SK-N-SH (cell line): Measurements from ENCODE around the gene MAGI2. TPM values are rescaled to one million over a fixed set of nuclear protein-coding genes. Genes with fewer than 3 reads are reported as not detected.
A peak's percentile ranks its signal among the peaks of the same experiment; 100 is the strongest.

ENCODE experiments used
- CTCF ChIA-PET: fragments of 300-600, 350-600 bp; formaldehyde crosslinking; extraction: SDS; loops from one replicate; lab custom pipeline; 2021; lab: Yijun Ruan, JAX
- POLR2A ChIA-PET: fragments of 350-600 bp; sonication (Branson Sonifier 250); formaldehyde crosslinking; extraction: SDS; loops from one replicate; lab custom pipeline; 2020; ENCODE audit warnings: antibody characterized with exemption, inconsistent platforms; lab: Yijun Ruan, JAX
- DNase-seq: peaks from one replicate; pipeline ENCODE4 v3.0.0; 2012
- H2AFZ ChIP-seq: fragments of 200-600 bp; sonication (generic); 2 replicates; pipeline ENCODE4 v1.8.1; 2016; ENCODE audit warnings: antibody characterized with exemption, mild to moderate bottlenecking, low read depth
- H3F3A ChIP-seq: fragments of 200-600 bp; sonication (generic); replicated peaks from 2 replicates; pipeline ENCODE3; 2016; ENCODE audit warnings: antibody characterized with exemption, mild to moderate bottlenecking; ENCODE audit not compliant: insufficient read depth
- H3K27ac ChIP-seq, 2 experiments: fragments of 200-500 bp in 1 of 2; fragments of 200-600 bp in 1 of 2; sonication (Bioruptor generic) in 1 of 2; sonication (generic), shearing (Covaris generic) in 1 of 2; 2 replicates each; pipeline versions ENCODE4 v1.5.1 to v1.6.1; 2014 to 2016; ENCODE audit warnings: low read depth in 2 of 2, inconsistent platforms in 1 of 2, low read length in 1 of 2, mild to moderate bottlenecking in 1 of 2, mixed read lengths in 1 of 2
- H3K27me3 ChIP-seq: fragments of 200-600 bp; sonication (generic), shearing (Covaris generic); 2 replicates; pipeline ENCODE4 v1.6.1; 2016; ENCODE audit warnings: mixed run types; ENCODE audit not compliant: insufficient read depth
- H3K36me3 ChIP-seq, 2 experiments: fragments of 200-500 bp in 1 of 2; fragments of 200-600 bp in 1 of 2; sonication (Bioruptor generic) in 1 of 2; sonication (generic) in 1 of 2; replicated peaks in 1 of 2; 2 replicates each; pipeline versions ENCODE3 to v1.5.1; 2014 to 2016; ENCODE audit warnings: low read length in 1 of 2, mild to moderate bottlenecking in 1 of 2; ENCODE audit not compliant: insufficient read depth in 2 of 2, control insufficient read depth in 1 of 2
- H3K4me1 ChIP-seq, 2 experiments: fragments of 200-500 bp in 1 of 2; fragments of 200-600 bp in 1 of 2; sonication (Bioruptor generic) in 1 of 2; sonication (generic), shearing (Covaris generic) in 1 of 2; 2 replicates each; pipeline versions ENCODE4 v1.5.1 to v1.6.1; 2014 to 2016; ENCODE audit warnings: low read depth in 1 of 2, low read length in 1 of 2, mixed run types in 1 of 2; ENCODE audit not compliant: insufficient read depth in 2 of 2, control insufficient read depth in 1 of 2
- H3K4me2 ChIP-seq: fragments of 200-600 bp; sonication (generic), shearing (Covaris generic); 2 replicates; pipeline ENCODE4 v1.6.1; 2017; ENCODE audit warnings: mixed run types
- H3K4me3 ChIP-seq, 2 experiments: fragments of 200-500 bp in 1 of 2; fragments of 200-600 bp in 1 of 2; sonication (Bioruptor generic) in 1 of 2; sonication (generic), shearing (Covaris generic) in 1 of 2; 2 replicates each; pipeline versions ENCODE4 v1.5.1 to v1.8.1; 2014 to 2016; ENCODE audit warnings: low read depth in 2 of 2, inconsistent platforms in 1 of 2, low read length in 1 of 2, mild to moderate bottlenecking in 1 of 2, mixed read lengths in 1 of 2, moderate library complexity in 1 of 2
- H3K79me2 ChIP-seq: fragments of 200-600 bp; sonication (generic); 2 replicates; pipeline ENCODE4 v1.8.1; 2017; ENCODE audit warnings: mild to moderate bottlenecking; ENCODE audit not compliant: insufficient read depth
- H3K9ac ChIP-seq: fragments of 200-600 bp; sonication (generic); 2 replicates; pipeline ENCODE4 v1.6.1; 2017; ENCODE audit warnings: mixed run types
- H3K9me2 ChIP-seq: fragments of 200-600 bp; sonication (generic); 2 replicates; pipeline ENCODE4 v1.6.1; 2017; ENCODE audit warnings: mixed run types
- H3K9me3 ChIP-seq: fragments of 200-600 bp; sonication (generic); 2 replicates; pipeline ENCODE4 v1.6.1; 2017; ENCODE audit warnings: mixed run types, mild to moderate bottlenecking, moderate library complexity
- H4K20me1 ChIP-seq: fragments of 200-600 bp; sonication (generic); 2 replicates; pipeline ENCODE4 v1.6.1; 2017; ENCODE audit warnings: mild to moderate bottlenecking, mixed run types; ENCODE audit not compliant: insufficient read depth
- CHD2 ChIP-seq: fragments of 150-350 bp; IDR thresholded peaks from 2 replicates; pipeline ENCODE4 v1.6.1; 2018; ENCODE audit warnings: low read length; ENCODE audit not compliant: partially characterized antibody
- EP300 ChIP-seq, 2 experiments: IDR thresholded peaks; 2 replicates each; pipeline versions ENCODE4 v1.4.0 to v1.6.1; 2012; ENCODE audit warnings: borderline replicate concordance in 1 of 2, low read depth in 1 of 2, low read length in 1 of 2
- EZH2phosphoT487 ChIP-seq: fragments of 200-600 bp; sonication (generic); IDR thresholded peaks from 2 replicates; pipeline ENCODE4 v1.6.1; 2017; ENCODE audit warnings: low read depth, mixed run types, mild to moderate bottlenecking, antibody characterized with exemption, moderate library complexity, borderline replicate concordance
- FOSL2 ChIP-seq: IDR thresholded peaks from 2 replicates; pipeline ENCODE4 v1.4.0; 2012; ENCODE audit warnings: low read depth, mild to moderate bottlenecking, moderate library complexity, borderline replicate concordance
- FOXJ3 ChIP-seq: sonication (generic); formaldehyde crosslinking; IDR thresholded peaks from 2 replicates; pipeline ENCODE4 v1.5.1; 2020; ENCODE audit warnings: mild to moderate bottlenecking, missing genetic modification reagents
- FOXM1 ChIP-seq: IDR thresholded peaks from 2 replicates; pipeline ENCODE4 v1.4.0; 2012; ENCODE audit warnings: low read depth, mild to moderate bottlenecking
- GABPA ChIP-seq: IDR thresholded peaks from 2 replicates; pipeline ENCODE4 v1.4.0; 2012; ENCODE audit warnings: low read depth, mild to moderate bottlenecking
- GATA2 ChIP-seq: sonication (generic); formaldehyde crosslinking; IDR thresholded peaks from 2 replicates; pipeline ENCODE4 v1.5.0; 2020; ENCODE audit warnings: mild to moderate bottlenecking, missing genetic modification reagents
- IRF3 ChIP-seq: fragments of 150-350 bp; IDR thresholded peaks from 2 replicates; pipeline ENCODE4 v1.6.1; 2016; ENCODE audit warnings: mild to moderate bottlenecking, low read depth, low read length
- POLR2AphosphoS5 ChIP-seq: IDR thresholded peaks from 2 replicates; pipeline ENCODE4 v1.6.1; 2012; ENCODE audit warnings: low read depth, low read length
- RCOR1 ChIP-seq: fragments of 150-350 bp; IDR thresholded peaks from 2 replicates; pipeline ENCODE4 v1.6.1; 2017; ENCODE audit warnings: antibody characterized with exemption, low read length
- TCF12 ChIP-seq: IDR thresholded peaks from 2 replicates; pipeline ENCODE4 v1.4.0; 2012
- YY1 ChIP-seq: IDR thresholded peaks from 2 replicates; pipeline ENCODE4 v1.4.0; 2012; ENCODE audit warnings: low read depth, mild to moderate bottlenecking
- WGBS: methylation state at CpG from one replicate; pipeline ENCODE4 v1.1.6; 2017; ENCODE audit warnings: low lambda C conversion rate; 5-methylcytosine and 5-hydroxymethylcytosine counted together
- polyA plus RNA-seq, 3 experiments: library from polyadenylated mRNA; depleted of rRNA; stranded (reverse); fragments of >200 nt; gene quantifications; 2 replicates each; pipeline ENCODE4 v1.2.3, GENCODE V29; 2012
- TF ChIP-seq, protein P1 (sequence below): IDR thresholded peaks from 2 replicates; pipeline ENCODE4 v1.4.0; 2012; ENCODE audit warnings: low read depth, borderline replicate concordance
- TF ChIP-seq, protein P2 (sequence below): fragments of 150-350 bp; IDR thresholded peaks from 2 replicates; pipeline ENCODE4 v1.6.1; 2017; ENCODE audit warnings: antibody characterized with exemption, low read length, low read depth, borderline replicate concordance

Gene MAGI2
- polyA plus RNA-seq, 1 of the 3 experiments (the other 2 are of a cell fraction), result 1.1 TPM

DNA sequence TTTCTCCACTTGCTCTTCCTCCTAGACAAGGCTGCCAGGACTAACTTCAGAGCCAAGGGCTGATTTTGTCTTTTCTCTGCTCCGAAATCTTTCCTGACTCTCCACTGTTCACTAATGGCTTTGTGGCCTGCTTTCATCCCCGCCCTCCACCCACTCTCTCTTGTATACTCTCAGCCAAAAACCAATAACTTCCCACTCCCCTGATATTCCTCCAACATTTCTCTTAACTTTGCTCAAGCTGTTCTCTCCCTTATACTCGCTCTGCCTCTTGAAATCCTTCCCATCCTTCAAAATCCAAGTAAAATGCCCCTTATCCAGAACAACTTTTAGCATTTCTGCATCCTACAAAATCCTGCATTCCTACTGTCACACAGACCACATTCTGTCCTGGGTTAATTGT, 1440.1 kb downstream of the MAGI2 start:
- H3K27ac ChIP-seq, result no peak overlapping the region
- no peaks in the 10 kb centered on the region for H3F3A ChIP-seq
- H2AFZ ChIP-seq, result no peak overlapping the region
- no peak overlapping the region for H3K9ac ChIP-seq
- CTCF ChIA-PET, result interaction anchor here (0.9 kb wide), 2 partner anchors 20 to 362 kb away, joined by 3 read pairs; no protein-coding TSS in a partner anchor
- no peaks in the 10 kb centered on the region for H3K9me2 ChIP-seq
- no peaks in the 10 kb centered on the region for H3K9me3 ChIP-seq
- TF ChIP-seq FOSL2 (no peak), GABPA (no peak), TCF12 (no peak), RCOR1 (no peak), EP300 (IDR thresholded peaks at IDR 0.05; ENCODE audit: borderline replicate concordance in 1 of 2, low read depth in 1 of 2, low read length in 1 of 2) (no peak), FOXM1 (no peak), FOXJ3 (no peak), EZH2phosphoT487 (no peak), CHD2 (no peak), POLR2AphosphoS5 (no peak), YY1 (no peak)
- TF ChIP-seq, protein P1, sequence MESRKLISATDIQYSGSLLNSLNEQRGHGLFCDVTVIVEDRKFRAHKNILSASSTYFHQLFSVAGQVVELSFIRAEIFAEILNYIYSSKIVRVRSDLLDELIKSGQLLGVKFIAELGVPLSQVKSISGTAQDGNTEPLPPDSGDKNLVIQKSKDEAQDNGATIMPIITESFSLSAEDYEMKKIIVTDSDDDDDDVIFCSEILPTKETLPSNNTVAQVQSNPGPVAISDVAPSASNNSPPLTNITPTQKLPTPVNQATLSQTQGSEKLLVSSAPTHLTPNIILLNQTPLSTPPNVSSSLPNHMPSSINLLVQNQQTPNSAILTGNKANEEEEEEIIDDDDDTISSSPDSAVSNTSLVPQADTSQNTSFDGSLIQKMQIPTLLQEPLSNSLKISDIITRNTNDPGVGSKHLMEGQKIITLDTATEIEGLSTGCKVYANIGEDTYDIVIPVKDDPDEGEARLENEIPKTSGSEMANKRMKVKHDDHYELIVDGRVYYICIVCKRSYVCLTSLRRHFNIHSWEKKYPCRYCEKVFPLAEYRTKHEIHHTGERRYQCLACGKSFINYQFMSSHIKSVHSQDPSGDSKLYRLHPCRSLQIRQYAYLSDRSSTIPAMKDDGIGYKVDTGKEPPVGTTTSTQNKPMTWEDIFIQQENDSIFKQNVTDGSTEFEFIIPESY, result no peak
- TF ChIP-seq, all 33 proteins: peak for 0
- Histone ChIP-seq H3K27me3 (no peaks in the 10 kb centered on the region), H4K20me1 (no peaks in the 10 kb centered on the region), H3K4me3 (no peak overlapping the region), H3K4me2 (no peak overlapping the region), H3K36me3 (no peaks in the 10 kb centered on the region), H3K79me2 (no peaks in the 10 kb centered on the region), H3K4me1 (peaks cover 8 to 52% of the 10 kb centered on the region in 2 experiments; a peak in 3 of 4 replicates)
- WGBS, result 65% methylated on average over 3 of the region's 3 CpGs
- DNase-seq, result no peak
- POLR2A ChIA-PET, result no interaction called here

DNA sequence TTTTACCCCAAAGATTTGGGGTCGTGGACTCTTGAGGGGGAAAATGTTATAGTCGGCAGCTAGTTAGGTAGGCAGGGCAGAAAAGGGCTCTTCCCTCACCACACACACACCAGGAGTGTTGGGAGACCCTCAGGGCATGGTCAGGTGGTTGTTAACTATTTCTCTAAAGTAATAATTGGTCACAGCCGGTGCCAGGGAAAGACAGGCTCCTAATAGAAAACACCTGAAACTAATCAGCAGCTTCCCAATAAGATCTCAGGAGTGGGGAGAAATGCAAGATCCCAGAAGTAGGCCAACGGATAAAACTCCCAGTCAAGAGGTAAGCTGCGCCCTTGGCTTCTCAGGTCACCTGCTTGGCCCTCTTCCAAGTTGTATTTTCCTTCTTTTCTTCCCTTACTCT, 1441.8 kb downstream of the MAGI2 start:
- Histone ChIP-seq H3K9ac (no peak overlapping the region), H3K9me2 (no peaks in the 10 kb centered on the region), H4K20me1 (no peaks in the 10 kb centered on the region), H3K27ac (peak overlapping the region in 1 of 2 experiments; percentile 51; a peak in 1 of 4 replicates)
- TF ChIP-seq IRF3 (no peak), GATA2 (CRISPR knock-in tag) (0 out of 2 replicates have a peak, but pooled peaks have one; percentile 26), RCOR1 (peak; percentile 40; the same call in 1 of the 2 replicates), TCF12 (peak; percentile 23; the same call in 1 of the 2 replicates), EP300 (IDR thresholded peaks at IDR 0.05; ENCODE audit: borderline replicate concordance in 1 of 2, low read depth in 1 of 2, low read length in 1 of 2) (peak in 1 of 2 experiments; percentile 66; a peak in 1 of 4 replicates), FOXJ3 (no peak), CHD2 (peak; percentile 64)
- TF ChIP-seq, protein P2, sequence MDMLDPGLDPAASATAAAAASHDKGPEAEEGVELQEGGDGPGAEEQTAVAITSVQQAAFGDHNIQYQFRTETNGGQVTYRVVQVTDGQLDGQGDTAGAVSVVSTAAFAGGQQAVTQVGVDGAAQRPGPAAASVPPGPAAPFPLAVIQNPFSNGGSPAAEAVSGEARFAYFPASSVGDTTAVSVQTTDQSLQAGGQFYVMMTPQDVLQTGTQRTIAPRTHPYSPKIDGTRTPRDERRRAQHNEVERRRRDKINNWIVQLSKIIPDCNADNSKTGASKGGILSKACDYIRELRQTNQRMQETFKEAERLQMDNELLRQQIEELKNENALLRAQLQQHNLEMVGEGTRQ, result no peak; the same call in 1 of the 2 replicates
- TF ChIP-seq, all 33 proteins: peak for 5
- Histone ChIP-seq H3K4me1 (peaks cover 0 to 37% of the 10 kb centered on the region in 2 experiments; a peak in 2 of 4 replicates), H3K36me3 (no peaks in the 10 kb centered on the region), H3K4me2 (no peak overlapping the region), H3K4me3 (no peak overlapping the region), H2AFZ (no peak overlapping the region), H3K9me3 (no peaks in the 10 kb centered on the region), H3K27me3 (no peaks in the 10 kb centered on the region), H3F3A (no peaks in the 10 kb centered on the region), H3K79me2 (no peaks in the 10 kb centered on the region)
- POLR2A ChIA-PET, result interaction anchor here (0.6 kb wide), 1 partner anchor 1964 kb away, joined by 3 read pairs; the partner anchor contains the start of genes MDH2 and STYXL1
- peak; percentile 30 for DNase-seq
- WGBS, result 51% methylated on average over 5 of the region's 5 CpGs
- CTCF ChIA-PET, result interaction anchor here (0.6 to 3.5 kb wide), 8 partner anchors 9 to 1270 kb away, joined by 3 to 18 read pairs (median 3); no protein-coding TSS in a partner anchor
